Fibroblast of villous mesenchyme (primary cell): ENCODE measurements around the gene RIMBP2. TPM values are rescaled to one million over a fixed set of nuclear protein-coding genes. Genes with fewer than 3 reads are reported as not detected.

ENCODE experiments used
- DNase-seq: peaks from one replicate; pipeline ENCODE4 v3.0.0-alpha.2; 2010; ENCODE audit warnings: low read depth
- H3K4me3 ChIP-seq: 2 replicates; pipeline ENCODE4 v1.5.1; 2011; ENCODE audit warnings: low read depth, mild to moderate bottlenecking, low read length
- total RNA-seq: library from RNA; depleted of rRNA; stranded (reverse); fragments of >200 nt; gene quantifications from 2 replicates; pipeline ENCODE4 v1.2.3, GENCODE V29; 2012
- TF ChIP-seq, protein P1 (sequence below): IDR thresholded peaks from 2 replicates; pipeline ENCODE4 v1.5.1; 2012; ENCODE audit warnings: low read depth, mild to moderate bottlenecking, low read length; ENCODE audit not compliant: insufficient read depth

RIMBP2 gene
- total RNA-seq, 1 donor, result not detected

DNA sequence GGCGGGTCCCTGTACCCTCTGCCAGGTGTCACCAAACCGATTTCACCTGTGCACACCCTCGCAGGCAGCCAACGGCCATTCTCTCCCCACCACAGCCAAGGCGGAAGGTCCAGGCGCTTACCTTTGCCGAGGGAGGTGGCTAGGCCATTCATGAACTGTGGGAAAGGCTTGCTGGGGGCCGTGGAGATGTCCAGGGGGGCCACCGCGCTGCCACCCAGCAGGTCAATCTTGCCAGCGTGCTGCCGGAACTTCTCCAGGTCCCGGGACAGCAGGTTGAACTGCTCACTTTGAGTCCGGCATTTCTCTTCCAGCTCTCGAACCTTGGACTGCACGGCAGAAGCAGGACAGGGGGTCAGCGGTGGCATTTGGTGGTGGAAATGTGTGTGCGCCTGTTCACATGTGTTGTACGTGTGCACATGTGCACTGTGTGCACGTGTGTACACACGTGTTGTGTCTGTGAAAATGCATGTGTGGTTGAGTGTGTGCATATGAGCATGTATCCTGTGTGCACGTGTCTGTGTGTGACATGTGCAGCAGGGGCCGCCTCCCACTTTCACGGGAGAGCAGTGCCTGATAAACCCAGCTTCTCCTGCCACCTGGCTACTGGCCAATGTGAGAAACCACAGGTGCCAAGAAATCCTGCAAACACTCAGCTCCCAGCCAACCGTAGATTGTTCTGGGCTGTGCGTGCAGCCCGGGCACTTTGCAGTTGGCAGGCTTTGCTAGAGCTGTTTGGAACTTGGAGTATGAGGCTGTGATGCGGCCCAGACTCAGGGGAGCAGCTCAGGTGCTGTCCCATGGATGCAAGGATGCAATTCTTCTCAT, 259.5 kb downstream of the RIMBP2 start:
- no peak for DNase-seq
- H3K4me3 ChIP-seq, result no peak overlapping the region
- TF ChIP-seq, protein P1, sequence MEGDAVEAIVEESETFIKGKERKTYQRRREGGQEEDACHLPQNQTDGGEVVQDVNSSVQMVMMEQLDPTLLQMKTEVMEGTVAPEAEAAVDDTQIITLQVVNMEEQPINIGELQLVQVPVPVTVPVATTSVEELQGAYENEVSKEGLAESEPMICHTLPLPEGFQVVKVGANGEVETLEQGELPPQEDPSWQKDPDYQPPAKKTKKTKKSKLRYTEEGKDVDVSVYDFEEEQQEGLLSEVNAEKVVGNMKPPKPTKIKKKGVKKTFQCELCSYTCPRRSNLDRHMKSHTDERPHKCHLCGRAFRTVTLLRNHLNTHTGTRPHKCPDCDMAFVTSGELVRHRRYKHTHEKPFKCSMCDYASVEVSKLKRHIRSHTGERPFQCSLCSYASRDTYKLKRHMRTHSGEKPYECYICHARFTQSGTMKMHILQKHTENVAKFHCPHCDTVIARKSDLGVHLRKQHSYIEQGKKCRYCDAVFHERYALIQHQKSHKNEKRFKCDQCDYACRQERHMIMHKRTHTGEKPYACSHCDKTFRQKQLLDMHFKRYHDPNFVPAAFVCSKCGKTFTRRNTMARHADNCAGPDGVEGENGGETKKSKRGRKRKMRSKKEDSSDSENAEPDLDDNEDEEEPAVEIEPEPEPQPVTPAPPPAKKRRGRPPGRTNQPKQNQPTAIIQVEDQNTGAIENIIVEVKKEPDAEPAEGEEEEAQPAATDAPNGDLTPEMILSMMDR, result no peak

DNA sequence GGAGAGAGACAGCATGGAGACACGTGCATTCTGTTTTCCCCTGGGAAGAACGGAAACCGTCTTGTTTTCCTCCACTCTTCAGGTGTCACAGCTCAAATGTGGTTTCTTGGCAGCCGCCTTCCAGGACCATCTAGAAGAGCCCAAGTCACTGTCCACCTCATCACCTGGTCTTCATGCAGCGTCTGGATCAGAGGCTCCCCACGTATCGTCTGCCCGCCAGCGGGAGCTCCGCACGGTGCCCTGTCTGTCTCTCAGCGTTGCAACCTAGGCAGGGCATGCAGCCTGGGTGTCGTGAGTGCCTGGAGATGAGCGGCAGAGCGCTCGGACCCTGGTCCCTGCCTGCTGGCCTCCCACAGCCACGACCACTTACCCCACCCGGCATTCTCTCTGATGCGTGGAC, 260.9 kb downstream of the RIMBP2 start:
- no peak for DNase-seq
- H3K4me3 ChIP-seq, result no peak overlapping the region
- TF ChIP-seq, protein P1, result no peak

DNA sequence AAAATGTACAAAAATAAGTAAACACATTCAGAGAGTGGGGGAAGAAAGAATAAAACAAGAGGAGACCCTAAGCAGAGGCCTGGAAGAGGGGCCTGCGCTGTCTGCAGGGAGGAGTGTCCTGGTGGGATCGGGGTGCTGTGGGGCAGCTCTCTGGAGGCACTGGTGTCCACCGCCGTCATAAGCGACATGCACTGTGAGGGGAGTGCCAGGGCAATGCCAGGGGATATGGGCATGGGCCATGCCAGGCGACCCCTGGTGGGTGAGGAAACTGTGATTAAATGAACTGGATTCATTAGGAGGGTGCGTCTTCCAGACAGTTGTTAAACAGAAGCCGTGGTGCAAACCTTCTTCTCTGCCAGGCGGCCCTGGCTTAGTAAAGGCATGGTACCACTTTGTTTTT, 261.8 kb downstream of the RIMBP2 start:
- H3K4me3 ChIP-seq, result no peak overlapping the region
- no peak for DNase-seq
- TF ChIP-seq, protein P1, result no peak

DNA sequence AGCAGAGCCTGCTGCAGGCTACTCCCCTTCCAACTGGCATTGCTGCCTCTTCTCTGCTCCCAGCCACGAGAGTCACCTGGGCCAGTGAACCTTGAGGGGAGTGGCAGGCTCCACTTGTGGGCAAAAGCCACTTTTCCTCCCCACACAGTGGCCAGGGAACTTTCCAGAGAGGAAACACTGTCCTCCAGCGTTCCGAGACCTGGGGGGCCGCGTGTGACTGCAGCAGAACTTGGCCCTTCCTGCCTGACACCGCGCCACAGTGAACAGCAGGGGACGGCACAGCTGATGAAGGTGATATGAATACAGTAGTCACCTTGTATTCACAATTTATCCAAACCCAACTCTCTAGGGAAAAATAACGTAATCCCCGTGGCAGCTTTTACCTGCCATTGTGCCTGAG, 263.6 kb downstream of the RIMBP2 start:
- no peak overlapping the region for H3K4me3 ChIP-seq
- TF ChIP-seq, protein P1, result no peak
- no peak for DNase-seq

DNA sequence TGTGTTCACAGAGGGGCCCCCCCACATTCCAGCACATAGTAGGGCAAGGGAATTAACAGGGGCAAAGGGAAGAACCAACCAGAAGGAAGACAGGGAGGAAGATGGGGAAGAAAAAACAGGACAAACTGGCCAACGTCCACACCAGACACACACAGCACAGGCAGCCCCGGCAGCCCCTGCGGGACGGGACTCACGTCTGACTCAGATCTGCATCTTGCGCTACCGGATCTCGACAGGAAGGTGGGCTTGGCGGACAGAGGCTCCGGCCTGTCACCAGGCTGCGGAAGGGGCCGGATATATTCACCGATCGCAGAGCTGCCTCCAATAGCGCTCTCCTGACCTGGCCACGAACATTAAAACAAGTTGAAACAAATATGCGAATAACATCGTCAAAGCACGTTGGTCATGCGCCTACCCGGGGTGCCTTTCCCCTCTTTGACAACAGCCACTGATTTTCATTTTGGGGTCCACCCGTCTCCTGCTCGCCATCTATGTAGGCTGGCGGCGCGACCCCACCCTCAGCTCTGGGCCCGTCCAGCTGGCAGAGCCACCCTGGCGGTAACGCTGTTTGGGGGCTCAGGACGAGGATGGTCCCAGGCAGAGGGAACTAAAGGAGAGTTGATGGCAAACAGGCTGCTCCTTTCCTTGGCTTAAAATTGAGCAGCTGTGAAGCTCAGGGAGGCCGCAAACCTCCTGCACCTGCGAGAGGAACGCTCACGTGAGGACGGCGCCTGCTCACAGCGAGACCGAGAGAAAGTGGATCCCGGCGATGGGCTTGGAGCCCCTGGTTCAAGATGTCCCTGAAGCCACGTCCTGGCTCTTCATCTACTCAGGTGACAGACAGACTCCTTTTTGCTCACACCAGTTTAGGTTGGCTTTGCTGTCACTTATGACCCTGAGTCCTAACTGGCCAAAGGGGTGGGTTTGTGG, 264.8 kb downstream of the RIMBP2 start:
- no peak for DNase-seq
- TF ChIP-seq, protein P1, result no peak
- no peak overlapping the region for H3K4me3 ChIP-seq

DNA sequence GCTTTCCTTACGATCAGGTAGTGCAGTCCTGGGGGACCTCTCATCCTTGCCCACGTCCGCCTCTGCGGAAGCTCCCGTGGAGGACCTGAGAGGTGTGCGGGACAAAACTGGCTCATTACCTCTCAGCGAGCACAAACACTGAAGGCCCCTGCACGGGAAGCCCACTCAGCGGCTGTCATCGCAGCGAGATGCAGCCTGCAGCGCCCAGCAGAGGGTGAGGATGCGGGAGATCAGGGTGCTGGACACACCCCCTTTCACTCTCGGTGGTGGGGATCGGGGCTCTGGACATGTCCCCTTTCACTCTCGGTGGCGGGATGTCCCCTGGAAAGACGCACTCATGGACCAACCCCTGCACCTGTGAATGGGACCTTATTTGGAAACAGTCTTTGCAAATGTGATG, 266.8 kb downstream of the RIMBP2 start:
- TF ChIP-seq, protein P1, result no peak
- no peak for DNase-seq
- H3K4me3 ChIP-seq, result no peak overlapping the region
